Measurements from ENCODE around the gene TRPC4AP.

Gene TRPC4AP

DNA sequence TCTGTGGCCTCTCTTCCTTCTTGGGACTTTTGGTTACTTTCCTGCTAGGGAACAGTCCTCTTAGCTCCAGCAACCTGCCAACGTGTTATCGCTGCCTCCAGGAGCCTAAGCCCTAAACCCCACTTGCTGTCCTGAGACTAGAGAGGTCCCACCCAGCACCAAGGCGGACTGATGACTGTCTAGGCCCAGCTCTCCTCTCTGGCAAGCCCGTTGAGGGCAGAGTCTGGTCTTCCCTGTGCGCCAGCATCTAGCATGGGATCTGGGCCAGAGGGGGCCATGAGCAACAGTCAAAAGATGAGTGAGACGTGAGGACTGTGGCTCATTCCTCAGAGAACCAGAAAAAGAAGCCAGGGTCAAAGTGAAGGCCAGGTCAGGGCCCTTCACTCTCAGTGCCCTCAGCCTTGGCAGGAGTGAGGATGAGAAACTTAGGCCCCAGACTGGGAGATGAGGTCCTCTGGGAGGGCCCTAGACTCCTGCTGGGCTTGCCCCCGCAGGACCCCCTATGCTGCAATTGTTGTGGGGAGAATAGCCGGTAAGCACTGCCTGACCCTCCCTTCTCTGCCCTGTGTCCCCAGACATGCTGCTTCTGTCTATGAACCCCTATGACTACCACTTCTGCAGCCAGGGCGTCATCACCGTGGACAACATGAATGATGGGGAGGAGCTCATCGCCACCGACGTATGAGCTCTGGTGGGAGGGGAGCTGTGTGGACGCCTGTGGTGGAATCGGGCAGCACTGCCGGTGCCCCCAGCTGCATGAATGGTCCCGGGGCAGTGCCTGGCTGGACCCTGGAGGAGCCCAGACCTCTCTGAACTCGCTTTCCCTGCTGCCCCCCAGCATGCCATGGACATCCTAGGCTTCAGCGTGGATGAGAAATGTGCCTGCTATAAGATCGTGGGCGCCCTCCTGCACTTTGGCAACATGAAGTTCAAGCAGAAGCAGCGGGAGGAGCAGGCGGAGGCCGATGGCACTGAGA is 106.0 kb downstream of the TRPC4AP start:
- H3K4me3 ChIP-seq (ENCODE audit: low read length), result no peak overlapping the region
- no peak for DNase-seq (ENCODE audit: low read depth)
- no peak for TF ChIP-seq CTCF (conservative IDR thresholded peaks at IDR 0.05; ENCODE audit: low read length)

DNA sequence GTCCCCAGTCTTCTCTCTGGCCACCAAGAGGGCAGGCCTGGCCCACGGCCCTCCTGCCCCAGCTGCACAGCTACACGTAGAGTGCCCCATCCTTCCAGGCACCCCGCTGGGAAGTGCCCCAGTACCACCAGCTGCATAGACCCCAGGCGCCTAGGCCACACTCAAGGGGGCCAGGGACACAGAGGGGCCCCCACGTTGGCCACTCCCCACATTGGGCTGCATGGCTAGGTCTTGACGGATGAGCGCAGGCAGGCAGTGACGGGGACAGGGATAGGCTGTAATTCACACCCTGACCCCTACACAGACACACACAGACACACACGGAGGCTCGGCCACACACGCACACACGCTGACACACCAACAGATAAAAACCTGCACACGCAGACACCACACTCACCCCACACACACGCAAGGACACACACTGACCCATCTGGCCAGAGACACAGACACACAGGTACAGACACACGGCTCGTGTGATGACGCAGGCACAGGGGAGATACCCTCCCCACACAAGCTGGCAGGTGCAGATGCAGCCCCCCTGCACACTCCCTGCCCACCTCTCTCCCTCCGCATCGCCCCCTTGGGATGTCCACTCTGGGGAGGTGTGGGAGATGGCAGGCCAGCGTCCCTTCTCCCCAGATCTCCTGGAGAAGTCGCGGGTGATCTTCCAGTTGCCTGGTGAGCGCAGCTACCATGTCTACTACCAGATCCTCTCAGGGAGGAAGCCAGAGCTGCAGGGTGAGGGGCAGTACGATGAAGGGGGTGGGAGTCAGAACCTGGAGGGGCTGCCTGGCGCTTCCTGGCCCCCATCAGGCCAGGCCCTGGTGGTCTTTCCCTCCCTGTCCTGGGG is 106.9 kb downstream of the TRPC4AP start:
- DNase-seq (ENCODE audit: low read depth), result no peak
- TF ChIP-seq CTCF (conservative IDR thresholded peaks at IDR 0.05; ENCODE audit: low read length), result no peak
- no peak overlapping the region for H3K4me3 ChIP-seq (ENCODE audit: low read length)

- DNase-seq (ENCODE audit: low read depth), result no peak
- TF ChIP-seq CTCF (conservative IDR thresholded peaks at IDR 0.05; ENCODE audit: low read length), result no peak
- no peak overlapping the region for H3K4me3 ChIP-seq (ENCODE audit: low read length)
These were observed 107.8 kb downstream of the TRPC4AP start for GRCh38 chr20:34984756-34985261.

- H3K4me3 ChIP-seq (ENCODE audit: low read length), result no peak overlapping the region
- TF ChIP-seq CTCF (conservative IDR thresholded peaks at IDR 0.05; ENCODE audit: low read length), result no peak
- no peak for DNase-seq (ENCODE audit: low read depth)
These were observed 108.4 kb downstream of the TRPC4AP start for GRCh38 chr20:34983995-34984735.

DNA sequence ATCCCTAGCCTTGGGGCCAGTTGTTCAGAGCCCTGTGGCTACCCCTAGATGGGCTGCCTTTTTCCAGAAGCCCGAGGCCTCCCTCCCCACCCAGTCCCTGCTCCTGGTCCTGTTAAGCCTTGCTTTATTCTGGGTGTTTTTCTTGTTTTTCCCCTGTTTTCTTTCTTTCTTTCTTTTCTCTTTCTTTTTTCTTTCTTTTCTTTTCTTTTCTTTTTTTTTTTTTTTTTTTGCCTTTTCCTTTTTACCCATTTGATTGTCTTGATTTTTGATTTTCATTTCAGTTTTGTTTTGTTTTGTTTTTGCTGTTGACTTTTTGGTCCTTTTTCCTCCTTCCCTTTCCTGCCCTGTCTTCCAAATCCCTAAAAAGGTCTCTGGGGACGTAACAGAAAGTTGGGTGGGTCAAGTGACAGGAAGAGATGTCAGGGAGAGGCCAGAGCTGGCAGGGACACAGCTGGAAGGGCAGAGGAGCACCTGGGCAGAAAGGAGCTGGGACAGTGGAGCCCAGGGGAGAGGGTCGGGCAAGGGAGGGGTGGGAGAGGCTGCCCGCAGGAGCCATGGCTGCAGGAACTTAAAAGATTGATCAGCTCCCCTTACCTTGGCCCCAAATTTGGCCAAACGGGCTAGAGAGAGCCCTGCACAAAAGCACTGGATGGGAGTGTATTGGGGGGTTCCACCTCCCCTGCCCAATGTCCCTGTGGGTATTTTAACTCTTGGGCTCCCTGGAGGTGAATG is 109.4 kb downstream of the TRPC4AP start:
- no peak for TF ChIP-seq CTCF (conservative IDR thresholded peaks at IDR 0.05; ENCODE audit: low read length)
- no peak overlapping the region for H3K4me3 ChIP-seq (ENCODE audit: low read length)
- DNase-seq (ENCODE audit: low read depth), result no peak

Data from AG10803 (cell line).